NCI-H2196 (cell line): Measurements from ENCODE around the gene GLRA3.
A peak's percentile ranks its signal among the peaks of the same experiment; 100 is the strongest.
"Not testable (repeated sequence)": the region's sequence is repeated elsewhere in the genome, so short reads cannot be mapped to it uniquely, and the experiment has no call there.

ENCODE experiments used
- DNase-seq: peaks from one replicate; lab custom pipeline; 2025; ENCODE audit not compliant: unreplicated experiment; lab: John Stamatoyannopoulos, UW

GLRA3 gene

DNA sequence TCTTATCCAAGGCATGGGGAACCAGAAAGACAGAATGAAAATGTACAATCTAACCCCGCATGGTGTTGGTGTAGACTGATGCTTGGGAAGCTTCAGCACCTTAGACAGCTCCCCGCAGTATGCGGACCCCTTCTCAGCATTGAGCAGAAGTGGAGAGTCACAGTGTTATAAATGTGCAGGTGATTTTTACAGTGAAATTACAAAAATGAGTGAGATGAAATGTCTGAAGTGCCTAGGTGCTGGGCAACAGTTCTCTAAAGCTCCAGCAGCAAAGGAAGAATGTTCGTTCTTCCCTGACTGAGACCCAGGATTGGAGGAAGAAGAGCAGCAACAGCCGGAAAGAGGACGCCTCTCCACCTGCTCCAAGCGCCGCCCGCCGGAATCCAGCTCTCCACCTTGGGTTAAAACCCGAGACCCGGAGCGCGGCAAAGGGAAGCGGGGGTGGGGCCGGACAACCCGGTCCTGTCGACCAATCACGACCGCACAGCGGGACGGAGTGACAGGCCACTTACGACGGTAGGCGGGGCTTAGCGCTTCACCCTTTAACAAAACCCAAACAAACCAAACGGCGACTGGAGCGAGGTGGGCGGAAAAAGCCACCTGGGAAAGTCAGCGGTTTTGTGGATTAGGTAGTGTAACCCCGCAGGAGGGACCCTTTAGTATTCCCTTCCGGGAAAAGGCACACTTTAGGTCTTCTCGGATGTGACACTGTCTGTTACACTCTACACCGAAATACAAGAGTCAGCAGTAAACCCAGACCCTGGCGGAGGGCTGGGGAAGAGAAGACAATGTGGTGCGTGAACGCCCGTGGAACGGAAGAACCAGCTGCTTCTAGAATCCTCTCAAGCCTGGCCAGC lies at the start of gene GLRA3:
GLRA3 (minus strand) TSS at position 403 of the 857 bp plus-strand sequence. CDS start 436 bp downstream, outside the sequence.
- DNase-seq = peak; percentile 34

DNA sequence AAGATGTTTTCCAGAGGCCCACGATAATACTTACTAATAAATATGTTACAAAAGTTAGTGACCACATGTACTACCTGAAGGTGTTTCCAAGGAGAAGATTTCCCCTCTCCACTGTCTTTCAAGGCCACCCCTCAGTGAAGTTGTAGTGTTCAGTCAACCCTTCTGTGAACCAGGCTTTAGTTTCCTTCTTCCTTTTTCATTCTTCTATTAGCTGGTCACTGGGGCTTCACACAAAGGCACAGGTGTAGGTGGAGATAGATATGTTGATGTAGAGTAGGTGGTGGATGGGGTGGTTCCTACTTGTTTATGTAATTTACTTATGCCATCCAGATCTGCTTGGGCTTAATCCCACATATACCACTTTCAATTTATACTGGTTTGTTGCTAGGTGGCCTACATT lies 45.9 kb upstream of the GLRA3 start:
- no peak for DNase-seq

DNA sequence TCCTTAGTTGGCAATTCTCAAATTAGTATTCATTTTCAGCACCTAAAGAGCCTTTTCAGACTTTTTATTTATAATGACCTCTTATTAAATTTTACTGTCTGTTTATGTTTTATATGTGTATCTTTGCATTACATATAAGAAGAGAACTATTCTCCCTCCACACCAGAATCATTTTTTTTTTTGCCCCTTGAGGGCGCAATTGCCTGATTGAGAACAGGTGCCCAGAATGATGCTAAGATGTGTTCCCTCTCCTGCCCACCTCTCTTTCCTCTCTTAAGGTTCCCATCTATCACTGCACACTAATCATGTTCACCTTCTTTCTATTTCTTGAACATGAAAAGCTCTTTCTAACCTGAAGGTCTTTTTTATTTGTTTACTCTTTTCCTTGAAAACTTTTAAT lies 44.9 kb upstream of the GLRA3 start:
- no peak for DNase-seq

DNA sequence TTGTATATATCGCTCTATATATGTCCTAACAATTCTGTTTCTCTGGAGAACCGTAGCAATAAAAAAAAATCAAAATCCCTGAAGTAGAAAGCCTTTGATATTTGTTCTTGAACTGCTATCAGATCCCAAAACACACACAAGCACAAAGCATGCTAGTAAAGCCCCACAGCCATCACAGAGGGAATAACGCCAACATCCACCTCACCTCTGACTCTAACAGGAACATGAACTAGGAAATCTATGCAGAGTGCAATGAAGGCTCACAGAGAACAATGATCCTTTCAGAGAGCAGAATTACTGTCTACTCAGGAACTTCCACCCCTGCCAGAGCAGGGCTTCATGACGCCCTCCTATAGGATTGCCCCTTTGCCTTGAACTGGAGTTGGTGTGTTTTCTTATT lies 44.1 kb upstream of the GLRA3 start:
- not testable (repeated sequence) for DNase-seq

DNA sequence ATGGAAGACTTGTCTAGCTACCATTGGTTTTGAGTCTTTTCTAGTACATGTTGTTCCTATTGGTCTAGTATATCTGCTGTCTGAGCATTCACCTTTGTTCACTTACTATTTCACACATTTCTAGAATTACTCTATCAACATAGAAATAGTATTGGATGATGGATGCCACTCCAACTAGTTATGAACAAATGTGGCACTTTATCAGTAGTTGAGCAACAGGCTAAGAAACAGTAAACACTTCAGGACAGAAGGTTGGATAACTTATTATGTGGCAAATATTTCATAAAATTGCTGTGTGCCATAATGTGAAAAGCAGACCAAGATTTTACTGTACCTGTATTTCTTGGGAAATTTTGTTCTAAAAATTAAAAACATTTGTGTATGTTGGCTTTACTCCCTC lies 42.4 kb upstream of the GLRA3 start:
- DNase-seq = no peak

DNA sequence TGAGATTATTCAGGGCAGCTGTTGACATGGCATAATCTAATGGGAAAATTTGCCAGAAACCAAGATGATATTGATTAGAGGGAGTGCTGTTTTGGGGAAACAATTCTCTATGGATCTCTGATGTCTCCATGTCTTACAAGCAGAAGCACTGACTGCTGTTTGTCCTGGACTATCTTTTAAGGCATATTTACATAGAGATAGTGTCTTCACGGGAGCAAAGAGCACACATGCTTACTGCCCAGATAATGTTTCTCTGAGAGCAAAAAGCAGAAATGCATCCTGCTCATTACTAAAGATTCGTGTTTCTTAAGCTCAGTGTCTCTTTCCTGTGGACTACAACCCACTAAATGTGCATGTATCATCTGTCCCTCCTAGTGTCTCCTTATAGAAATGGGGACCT lies 41.3 kb upstream of the GLRA3 start:
- DNase-seq = no peak

DNA sequence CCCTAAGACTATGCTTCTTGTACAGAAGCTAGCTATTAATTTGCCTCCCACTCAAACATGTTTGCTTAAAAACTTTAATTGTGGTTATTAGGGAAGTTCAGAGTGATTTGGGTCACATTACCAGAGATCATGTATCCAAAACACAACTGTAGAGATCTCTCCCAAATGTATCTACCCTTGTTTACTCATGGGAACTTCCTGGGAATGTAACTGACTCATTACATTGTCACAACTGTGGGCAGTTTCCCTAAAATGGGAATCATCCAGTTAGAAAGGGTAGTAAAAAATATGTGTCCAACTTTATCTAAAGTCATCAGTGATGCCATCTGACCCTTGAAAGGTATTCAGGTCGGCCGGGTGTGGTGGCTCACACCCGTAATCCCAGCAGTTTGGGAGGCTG lies 40.3 kb upstream of the GLRA3 start:
- DNase-seq = no peak

DNA sequence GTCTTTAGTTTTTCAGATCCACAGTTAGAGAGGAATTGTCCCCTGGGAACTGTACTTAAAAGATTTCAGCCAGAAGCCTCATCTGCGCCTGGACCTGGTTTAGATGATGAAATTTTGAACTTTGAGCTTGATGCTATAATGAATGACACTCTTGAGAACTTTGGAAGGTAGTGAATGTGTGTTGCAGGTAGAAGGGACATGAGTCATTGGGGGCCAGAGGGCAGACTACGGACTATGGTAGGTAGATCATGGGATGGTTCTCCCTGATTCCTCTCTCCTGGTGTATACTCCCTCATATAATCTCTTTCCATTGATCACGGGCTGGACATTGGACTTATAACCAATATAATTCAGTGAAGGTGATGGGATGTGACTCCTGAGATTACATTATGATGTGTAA lies 38.9 kb upstream of the GLRA3 start:
- DNase-seq = no peak

DNA sequence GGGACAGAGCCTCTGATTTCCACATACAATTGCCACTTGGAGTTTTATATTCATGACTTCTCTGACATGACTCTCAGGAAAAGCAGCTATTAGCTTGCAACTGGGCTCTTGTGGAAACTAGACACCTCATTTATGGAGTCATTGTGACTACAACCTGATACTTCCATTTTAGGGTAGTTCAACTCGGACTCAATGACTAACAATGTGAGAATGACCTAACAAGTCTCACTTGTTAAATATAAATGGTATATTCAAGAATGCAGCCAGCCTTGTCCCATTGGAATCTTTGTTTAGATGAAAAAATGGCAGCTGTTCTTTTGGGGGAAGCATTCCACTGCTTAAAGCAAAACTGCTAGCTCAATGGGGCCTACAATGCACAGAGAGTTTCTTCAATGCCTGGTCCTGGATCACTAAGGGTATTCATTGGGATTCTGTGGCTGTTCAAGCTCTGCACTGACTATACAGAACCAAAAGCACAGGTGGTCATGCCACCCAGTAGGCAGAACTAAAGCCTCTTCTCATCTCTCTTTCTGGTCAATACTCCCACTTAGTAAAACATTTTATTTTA lies 36.5 kb upstream of the GLRA3 start:
- DNase-seq = no peak

DNA sequence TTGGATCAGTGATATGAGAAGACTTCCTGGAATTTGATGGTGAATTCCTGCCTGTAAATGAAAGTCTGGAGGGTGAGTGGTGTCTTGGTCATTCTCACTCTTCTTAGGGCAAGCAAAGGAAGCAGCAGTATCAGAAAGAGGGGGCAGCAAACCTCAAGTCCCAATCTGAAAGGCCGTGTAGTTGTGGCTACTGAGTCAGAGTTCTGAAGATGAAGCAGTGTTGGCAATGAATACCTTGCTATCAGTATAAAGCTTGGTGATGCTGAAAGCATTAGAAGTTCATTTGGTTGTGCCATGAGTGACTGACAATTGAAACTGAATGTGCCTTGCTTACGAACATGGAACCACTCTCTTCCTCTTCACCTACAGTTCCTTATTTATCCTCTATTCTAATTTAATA lies 35.0 kb upstream of the GLRA3 start:
- no peak for DNase-seq

DNA sequence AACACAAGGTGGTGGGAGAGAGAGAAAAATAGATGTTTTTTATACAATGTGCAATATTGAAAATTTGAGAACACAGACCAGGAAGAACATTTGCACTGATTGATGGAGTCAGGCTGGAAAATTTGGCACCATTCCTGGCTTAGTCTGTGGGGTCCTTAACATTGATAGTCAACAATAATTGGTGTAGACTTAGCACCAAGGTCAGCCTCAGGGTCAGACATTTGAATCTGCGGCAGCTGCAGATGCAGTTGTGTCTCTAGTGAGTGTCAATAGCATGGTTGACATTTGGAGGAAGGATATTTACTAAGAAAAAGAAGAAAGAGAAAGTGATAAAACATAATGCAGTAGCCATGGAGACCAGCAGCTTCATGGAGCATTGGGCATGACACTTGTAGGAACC lies 31.5 kb upstream of the GLRA3 start:
- no peak for DNase-seq

DNA sequence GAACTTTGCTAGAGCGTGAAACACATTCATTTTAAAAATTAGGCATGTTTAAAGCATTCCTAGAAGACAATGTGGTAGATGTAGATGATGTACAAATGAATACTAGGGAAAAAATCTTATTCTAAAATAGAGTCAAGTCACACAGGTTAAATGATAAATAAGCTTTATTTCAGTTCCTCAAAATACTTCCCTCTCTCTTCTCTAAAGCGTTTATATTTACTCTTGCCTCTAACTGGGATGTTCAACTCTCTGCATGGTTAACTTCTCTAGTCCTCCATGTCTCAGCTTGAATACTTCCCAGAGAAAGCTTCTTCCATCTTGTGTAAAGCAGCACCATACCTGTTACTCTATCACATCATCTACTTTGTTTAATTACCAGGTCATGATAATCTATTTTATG lies 30.9 kb upstream of the GLRA3 start:
- no peak for DNase-seq

DNA sequence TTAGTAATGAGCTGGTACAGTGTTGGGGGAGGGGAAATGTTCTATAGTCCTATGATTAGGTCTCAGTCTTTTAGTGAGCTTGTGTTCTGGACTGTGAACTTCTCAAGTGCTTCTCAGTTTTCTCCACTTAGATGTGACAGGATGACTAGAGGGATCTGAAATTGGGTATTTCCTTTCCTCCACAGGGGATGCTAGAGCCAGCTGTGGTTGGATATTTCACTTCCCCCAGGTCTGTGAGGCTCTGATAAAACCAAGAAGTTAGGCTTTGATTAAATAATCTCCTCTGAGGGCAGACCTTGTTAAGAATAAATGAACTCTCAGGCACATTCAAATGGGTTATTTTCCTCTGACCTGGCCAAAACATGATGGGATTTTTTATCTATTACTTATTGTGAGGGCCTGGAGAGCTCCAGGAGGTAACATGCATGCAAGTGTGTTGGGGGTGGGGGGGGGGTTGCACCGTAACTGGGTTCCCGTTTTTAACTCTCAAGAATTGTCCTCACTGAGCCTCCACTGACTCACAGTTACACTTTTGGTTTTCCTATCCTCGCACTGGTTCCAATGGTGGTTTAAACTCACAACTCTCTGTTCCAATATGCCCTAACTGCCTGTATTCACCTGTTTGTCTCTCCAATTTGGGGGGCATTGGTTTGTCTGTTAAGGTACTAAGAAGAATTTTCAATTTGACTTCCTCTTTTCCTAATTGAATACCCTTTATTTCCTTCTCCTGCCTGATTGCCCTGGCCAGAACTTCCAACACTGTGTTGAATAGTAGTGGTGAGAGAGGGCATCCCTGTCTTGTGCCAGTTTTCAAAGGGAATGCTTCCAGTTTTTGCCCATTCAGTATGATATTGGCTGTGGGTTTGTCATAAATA lies 28.1 kb upstream of the GLRA3 start:
- DNase-seq = peak; percentile 42

DNA sequence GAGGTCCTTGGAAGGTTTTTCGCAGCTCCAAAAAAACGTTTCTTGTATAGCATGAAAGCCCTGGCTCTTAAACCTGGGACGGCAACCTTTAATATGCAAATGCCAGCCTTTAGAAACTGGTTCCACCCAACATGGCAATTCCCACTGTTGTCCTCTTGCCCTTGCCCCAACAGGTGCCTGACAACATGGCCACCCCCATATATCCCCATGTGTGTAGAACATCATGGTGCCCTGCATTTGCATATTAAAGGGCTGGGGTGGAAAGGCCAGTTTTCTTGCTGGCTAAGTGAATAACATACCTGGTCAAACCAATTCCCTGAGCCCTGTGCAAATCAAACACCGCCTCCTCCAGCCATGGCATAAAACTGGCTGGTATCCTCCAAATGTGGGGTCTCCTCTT lies 26.0 kb upstream of the GLRA3 start:
- no peak for DNase-seq

DNA sequence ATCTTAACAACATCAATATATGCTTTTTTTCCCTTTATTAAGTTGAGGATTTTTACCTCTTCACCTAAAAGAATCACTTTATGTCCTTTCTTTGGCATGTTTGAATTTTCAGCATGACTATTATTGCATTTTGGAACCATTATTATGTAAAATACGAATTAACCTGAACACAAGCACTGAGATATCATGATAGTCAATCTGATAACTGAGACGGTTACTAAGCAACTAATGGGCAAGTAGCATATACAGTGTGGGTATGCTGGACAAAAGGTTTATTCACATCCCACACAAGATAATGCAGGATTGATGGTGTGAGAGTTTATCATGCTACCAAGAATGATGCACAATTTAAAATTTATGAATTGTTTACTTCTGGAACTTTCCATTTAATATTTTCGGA lies 24.6 kb upstream of the GLRA3 start:
- DNase-seq = no peak

DNA sequence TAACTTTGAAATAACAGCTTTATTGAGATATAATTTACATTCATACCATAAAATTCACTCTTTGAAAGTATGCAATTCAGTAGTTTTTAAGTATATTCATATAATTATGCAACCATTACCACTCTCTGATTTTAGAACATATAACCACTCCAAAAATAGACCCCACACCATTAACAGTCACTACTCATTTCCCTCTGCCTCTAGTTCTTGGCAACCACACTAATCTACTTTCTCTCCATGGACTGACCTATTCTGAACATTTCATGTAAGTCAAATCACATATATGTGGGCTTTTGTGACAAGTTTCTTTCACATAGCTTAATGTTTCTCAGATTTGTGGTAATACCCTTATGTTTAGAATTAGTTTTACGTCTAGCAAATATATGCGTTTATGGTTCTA lies 19.5 kb upstream of the GLRA3 start:
- DNase-seq = no peak

DNA sequence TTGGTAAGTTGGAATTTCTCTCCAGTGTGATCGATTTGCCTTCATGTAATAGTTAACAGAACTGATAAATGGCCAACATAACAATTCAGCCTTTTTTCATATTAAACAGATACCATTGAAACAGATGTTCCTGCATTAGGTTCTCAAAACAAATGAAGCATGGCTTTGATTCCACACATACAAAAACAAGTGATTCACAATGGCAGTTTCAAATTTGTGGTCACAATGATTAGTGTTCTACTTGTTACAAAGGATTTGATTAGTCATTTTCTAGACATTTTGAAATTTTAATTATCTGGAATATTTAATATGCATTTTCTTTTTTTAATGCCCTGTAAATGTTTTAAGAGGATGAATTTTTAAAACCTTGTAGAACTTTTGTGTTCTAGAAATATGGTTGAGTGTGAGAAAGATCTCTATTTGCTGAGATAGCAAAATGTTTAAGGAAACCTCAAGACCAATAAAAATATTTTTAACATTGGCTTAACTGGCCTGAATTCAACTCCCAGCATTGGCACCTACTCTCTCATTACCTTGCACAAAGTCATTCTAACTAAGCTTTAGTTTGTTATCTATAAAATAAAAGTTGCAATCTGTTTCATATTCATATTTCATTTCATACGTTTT lies 18.9 kb upstream of the GLRA3 start:
- no peak for DNase-seq

DNA sequence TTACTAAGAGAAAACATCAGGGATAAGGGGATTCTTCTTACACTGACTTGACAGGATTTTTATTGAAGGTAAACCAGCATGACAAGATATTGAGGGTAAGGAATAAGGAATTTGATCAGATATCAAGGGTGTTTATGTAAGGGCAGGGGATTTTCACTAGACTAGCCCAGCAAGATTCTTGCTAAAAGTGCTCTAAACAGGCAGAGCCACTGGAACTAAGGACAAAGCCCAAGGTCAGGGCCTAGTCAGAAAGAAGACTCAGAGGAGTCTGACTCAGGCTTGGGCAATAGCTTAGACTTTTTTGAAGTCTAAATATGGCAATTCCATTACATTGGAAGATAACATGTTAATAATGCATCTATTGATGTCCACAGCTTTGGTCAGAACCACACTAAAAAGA lies 6.5 kb upstream of the GLRA3 start:
- no peak for DNase-seq

DNA sequence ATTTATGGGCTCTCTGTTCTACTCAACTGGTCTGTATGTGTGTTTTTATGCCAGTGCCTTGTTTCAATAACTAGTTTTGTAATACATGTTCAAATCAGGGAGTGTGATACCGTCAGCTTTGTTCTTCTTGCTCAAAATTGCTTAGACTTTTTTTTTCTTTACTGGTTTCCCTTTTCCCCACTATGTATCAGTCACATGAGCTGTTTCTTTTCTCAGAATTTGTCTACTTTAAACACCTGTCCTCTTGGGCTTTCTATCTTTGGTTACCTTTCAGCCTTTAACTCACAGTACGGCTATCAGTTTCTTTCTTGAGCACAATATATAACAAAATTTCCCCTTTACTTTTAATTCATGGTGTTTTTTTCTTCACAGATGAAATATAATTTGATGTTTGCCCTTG lies 5.4 kb upstream of the GLRA3 start:
- no peak for DNase-seq

DNA sequence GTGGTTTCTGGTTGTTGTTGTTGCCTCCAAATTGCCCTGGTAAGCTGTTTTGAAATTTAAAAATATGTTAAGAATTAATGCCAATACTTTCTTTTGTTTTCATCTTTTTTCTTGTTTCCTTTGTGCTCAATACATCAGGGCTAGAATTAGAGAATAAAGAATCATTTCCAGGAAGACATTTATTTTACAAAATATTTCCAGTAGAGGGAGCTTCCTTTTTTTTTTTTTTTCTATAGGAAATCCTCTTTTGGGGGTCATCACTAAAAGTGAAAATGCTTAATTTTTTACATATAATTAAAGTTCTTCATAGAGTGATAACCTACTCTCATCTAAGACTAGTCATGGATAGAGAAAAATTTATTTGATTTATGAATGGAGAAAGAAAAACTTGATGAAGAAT lies 2.4 kb downstream of the GLRA3 start:
- DNase-seq = no peak

DNA sequence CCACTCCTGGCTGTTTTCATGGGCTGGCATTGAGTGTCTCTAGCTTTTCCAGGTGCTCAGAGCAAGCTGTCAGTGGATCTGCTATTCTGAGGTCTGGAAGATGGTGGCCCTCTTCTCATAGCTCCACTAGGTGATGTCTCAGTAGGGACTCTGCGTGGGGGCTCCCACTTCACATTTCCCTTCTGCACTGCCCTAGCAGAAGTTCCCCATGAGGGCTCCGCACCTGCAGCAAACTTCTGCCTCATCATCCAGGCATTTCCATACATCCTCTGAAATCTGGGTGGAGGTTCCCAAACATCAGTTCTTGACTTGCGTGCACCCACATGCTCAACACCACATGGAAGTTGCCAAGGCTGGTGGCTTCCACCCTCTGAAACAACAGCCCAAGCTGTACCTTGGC lies 13.8 kb downstream of the GLRA3 start:
- no peak for DNase-seq
